Measurements from ENCODE around the gene SIRT7.

SIRT7 gene

DNA sequence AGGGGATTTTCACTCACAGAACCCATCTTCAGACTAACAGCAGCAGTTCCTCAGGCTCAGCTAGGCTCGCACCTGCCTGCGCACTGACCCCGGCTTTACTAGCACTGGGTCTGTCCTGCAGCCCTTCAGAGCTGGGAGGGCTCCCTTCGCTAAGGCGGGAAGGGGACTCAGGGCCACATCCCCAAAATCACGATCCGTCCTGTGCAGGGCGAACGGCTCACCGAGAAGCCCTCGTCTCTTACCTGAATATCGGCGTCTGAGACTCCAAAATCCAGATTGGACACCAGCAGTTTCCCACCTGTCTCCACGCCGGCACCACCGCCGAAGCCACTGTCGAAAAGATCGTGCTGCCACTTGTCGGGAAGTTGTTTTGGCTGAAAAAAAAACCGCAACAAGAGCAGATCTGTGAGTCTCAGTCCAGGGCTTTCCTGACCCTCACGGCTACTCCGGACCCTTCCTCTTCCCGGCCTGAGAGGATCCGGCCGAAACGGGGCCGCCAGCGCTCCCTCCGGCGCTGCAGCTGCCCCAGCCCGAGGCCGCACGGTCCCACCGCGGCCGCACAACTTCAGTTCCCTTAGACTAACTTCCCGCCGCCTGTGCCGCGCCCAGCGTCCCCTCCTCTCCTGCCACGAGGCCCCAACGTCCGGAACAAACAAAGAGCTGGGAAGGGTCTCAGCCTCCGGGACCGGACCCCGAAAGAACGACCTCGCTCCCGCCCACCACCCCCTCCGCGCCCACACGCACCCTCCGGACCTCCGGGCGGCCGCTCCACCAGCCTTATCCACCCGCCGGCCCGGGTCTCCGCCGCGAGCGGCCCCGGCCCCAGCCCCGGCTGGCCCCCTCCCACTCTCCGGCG lies 27.3 kb downstream of the SIRT7 start:
- DNase-seq: no peak

DNA sequence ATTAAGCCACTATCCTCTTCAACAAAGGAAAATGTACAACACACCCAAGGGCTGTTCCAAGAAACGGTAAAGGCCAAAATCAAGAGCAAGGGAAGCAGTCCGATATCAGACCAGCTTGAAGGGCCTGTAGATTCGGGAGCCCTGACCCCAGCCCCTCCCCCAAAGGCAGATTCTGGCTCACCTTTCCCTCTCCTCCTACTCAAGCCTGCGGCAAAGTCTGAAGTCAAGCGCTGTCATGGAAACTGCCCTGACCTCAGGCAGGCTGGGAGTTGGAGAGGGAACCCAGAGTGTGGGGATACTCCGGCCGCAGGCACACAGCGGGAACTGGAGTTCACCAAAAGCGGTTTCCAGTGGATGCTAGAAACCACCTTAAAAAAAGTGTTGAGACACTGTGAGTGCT lies 28.4 kb downstream of the SIRT7 start:
- no peak for DNase-seq

DNA sequence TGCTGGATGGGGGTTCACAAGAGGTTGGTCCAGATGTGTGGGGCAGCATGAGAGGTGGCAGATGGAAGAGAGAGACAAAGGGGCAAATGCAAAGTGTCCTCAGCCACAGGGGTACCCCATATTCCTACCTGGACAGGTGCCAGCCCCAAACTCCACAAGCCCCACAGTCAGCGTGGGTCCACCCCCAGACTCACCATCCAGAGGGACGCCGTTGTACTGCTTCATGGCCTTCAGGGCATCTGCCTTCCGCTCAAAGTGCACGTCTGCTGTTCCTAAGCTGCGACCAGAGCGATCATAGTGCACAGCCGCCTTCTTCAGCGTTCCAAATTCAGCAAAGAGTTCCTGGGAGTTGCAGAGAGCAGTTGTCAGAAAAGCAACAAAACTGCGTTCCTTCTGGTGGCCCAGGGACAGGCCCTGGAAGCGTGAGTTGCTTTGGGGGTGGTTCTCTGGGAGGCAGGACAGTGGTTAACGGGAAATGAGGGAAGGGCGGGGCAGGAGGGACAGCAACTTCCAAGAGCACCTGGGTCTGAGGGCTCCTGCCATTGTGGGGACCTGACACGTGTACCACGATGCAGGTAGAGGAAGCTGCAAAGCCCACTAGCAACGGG lies 28.9 kb downstream of the SIRT7 start:
- DNase-seq: no peak

DNA sequence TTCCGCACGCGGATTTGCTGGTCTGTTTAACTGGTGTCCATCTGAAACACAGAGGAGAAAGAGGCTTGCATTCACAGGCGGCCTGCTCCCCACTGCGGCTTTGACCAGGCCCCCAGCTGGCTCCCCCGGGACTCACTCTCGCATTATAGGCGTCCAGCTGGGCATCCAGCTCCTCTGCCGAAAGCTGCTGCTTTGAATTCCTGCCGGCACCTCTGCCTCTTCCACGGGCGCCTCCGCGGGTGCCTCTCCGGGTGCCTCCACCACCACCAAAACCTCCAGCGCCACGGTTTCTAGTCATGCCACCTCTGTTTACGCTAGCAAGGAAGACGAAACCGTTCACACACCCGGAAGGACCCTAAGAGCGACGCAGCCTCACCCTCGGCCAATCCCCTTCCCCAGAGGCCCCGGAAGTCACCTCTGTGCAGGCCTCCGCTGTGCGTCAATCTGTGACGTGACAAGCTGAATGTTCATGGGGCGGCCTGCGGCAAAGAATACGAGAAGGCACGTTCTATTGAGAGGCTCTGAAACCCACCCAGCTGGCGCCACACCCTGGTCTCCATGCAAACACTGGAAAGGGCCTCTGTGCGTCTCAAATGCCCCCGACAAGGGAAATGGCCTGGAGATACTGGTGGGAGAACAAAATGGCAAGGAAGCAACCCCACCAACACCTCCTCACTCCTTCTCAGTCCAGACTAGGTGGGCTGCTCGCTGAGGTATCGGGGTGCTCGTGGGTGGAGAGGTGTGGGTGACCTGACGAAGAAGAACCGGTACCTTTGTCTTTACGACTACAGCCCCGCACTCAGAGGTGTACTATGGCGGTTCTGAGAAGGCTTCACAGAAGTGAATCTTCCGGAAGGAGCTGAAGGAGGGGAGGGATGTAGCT lies 29.6 kb downstream of the SIRT7 start:
- DNase-seq: no peak

DNA sequence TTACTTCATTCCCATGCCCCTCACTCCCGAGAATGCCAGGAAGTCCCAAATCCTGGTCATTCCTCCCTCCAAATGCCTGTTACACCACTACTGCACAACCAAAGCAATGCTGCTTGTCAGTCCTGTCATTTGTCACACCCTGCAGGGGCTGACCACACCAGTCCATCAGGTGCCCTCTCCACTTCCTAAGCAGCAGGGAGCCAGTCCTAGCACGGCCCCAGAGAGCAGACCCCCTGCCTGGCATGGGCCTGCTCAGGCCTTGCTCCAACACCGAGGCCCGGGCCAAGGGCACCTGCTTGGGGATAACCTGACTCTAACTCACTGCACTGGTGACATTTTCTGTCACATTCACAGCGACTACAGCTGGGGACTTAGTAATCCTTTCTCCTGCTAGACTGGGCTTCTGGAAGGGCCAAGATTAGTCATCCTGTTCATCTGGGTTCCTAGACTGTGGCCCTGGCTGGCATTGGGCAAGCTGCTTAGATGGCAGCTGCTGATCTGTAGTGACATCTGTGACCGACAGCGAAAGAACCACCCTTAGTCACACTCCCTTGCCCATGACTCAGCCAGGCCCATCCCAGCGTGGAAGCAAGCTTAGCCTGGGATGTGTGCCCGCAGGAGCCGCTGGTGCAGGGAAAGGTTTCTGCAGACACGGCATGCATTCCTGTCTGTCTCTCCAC lies 32.0 kb downstream of the SIRT7 start:
- no peak for DNase-seq

DNA sequence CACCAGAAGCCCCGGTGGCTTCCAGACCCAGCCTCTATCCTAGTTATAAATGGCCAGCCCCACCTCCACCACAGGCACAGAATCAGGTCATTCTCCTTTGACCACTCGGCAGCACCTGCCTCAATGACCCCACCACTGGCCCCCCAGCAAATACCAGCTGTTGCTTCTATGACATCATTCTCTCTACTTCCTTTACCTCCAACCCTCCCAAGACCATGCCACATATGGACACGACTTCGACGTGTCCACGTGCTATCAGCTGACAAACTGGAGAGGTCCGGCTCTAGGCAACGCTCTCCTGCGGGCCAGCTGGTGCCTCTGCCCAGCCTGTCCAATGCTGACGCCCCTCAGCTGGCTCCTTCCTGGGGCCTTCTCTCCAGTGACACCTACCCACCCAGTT lies 32.5 kb downstream of the SIRT7 start:
- DNase-seq: no peak

DNA sequence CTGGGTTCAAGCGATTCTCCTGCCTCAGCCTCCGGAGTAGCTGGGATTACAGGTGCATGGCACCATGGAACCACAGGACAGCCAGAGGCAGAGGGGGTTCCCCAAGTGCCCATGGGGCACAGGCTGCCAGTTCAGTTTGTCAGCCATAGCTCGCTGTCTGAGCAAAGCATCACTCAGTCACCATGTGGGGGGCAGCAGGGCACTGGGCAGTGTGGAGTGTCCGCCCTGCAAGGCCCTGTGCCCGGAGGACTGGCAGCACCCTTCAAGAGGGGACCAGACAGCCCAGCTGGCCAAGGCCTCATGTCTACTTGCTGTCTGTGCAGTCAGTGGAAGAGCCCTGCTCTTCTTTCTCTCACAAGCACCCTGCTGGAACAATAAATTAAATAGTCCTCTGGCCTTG lies 33.0 kb downstream of the SIRT7 start:
- no peak for DNase-seq

DNA sequence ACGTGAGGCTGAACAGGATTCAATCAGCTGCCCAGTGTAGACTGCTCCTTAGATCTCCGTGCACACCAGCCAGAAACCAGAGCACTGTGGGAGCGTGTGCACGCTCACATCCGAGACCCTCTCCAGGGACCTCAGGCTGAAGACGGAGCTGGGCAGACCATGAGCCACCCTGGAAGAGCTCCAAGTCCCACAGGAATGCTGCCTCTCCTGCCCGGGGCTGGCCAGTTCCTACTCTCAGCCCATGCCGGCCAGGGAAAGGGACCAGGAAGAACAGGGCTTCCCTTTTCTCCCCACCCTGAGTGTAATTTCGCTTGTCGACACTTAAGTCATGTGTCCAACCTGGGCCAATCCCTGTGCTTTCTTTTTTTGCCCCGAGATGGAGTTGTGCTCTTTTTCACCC lies 33.5 kb downstream of the SIRT7 start:
- no peak for DNase-seq

DNA sequence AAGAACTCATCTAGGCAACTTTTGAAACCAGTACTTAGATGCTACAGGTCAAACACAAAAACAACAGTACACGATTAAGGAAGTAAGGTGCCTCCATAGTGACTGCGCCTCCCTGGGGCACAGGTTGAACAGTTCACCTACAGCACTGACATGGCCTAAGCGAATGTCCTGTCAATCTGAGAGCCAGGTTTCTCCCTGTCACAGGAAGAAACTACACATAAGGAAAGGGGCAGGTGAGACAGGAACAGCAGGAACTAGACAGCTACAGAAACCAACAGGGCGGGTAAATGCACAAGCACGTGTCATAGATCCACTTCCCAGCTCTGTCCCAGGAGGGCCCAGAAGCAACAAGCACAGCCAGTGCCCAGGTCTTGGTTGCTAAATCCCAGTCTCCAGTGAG lies 38.9 kb downstream of the SIRT7 start:
- no peak for DNase-seq

DNA sequence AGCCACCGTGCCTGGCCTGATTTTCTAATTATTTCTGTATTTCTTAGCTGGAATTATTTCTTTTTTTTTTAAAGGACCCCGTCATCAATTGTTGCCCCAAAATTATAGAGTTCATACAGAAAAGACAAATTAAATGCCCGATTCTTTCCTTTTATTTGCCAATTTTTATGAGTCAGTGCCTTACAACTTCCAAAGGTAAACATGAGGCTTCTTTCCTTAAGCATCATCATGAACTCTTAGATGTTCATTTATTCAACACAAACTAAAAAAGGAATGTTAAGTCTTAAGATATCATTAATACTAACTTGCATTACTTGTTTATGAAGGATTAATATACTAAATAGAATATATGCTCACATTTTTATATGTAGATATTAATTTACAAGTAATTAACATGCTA lies 39.7 kb downstream of the SIRT7 start:
- DNase-seq: no peak

DNA sequence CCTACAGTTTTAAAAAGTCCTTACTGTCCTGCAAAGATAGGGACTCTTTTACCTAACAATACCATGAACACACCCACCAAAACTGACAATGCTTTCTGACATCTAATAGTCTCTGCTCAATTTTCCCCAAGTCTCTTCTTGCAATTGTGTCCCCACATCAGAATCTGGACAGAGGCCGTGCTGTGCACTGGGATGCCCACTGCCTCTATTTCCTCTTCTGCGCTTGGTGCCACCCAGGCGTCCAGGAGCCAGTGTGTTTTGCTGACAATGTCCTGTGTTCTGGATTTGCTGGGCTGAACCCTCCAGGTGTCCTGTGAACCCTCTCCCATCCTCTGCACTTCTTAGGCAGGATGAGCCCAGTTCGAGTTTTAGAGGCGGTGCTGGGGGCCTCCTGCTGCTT lies 40.4 kb downstream of the SIRT7 start:
- DNase-seq: no peak

DNA sequence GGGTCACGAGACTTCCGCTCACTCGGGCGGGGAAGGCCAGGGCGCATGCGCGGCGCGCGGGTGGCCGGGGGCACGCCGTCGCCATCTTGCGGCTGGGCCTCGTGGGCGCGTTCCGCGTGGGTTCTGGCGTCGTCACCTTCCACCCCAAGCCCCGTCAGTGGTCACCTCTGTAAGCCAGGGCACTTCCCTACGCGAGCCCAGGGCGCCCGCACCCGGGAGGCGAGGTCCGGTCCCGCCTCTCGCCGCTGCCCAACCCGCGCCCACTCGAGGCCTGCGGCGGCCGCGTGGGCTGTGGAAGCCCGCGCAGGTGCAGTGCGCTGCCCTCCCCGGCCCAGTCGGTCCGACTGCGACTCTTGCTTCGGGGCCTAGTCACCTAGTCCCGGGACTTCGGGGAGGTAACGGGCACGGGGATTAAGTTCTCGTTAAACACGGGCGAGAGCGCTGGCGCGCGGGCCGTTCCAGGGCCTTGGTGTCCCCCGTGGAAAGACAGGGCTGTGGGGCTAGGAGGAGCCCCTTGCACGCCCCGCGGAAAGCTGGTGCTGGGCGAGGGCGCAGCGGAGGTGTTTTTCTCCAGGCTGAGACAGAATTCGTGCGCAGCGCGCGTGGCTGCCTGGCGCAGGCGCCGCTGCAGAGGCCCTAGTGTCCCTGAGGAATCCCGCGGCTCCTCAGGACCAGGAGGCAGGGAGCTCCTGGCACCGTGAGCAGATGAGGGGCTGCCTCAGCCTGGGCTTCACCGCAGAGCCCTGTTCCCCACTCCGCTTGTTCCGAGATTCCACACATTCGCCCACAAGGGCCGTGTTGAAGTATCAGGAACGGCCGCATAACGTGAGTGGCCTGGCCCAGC lies 46.4 kb downstream of the SIRT7 start:
- DNase-seq: peak; percentile 33 to 94 (median 86)

DNA sequence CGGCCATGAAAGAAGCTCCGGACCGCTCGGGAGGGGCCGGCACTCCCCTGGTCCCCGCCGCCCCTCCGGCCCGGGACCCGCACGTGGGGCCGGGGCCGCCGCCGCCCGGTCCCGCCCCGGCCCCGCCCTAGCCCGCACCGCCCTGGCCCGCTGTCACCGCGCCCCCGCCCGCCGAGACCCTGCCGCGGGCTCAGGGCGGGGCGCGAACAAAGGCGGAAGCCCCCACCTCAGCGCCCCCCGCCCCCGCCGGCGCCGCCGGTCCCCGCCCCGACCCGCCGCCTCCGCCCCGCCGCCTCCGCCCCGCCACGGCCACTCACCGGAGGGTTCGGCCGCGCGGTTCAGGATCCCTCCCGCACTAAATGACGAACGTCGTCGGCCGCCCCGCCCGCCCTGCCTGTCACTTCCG lies 47.0 kb downstream of the SIRT7 start, which contains the start of gene ARHGDIA:
TSS of gene ARHGDIA (minus strand) at position 357 of the 406 bp plus-strand sequence. CDS start 1,407 bp downstream, outside the sequence.
- no peak for DNase-seq

DNA sequence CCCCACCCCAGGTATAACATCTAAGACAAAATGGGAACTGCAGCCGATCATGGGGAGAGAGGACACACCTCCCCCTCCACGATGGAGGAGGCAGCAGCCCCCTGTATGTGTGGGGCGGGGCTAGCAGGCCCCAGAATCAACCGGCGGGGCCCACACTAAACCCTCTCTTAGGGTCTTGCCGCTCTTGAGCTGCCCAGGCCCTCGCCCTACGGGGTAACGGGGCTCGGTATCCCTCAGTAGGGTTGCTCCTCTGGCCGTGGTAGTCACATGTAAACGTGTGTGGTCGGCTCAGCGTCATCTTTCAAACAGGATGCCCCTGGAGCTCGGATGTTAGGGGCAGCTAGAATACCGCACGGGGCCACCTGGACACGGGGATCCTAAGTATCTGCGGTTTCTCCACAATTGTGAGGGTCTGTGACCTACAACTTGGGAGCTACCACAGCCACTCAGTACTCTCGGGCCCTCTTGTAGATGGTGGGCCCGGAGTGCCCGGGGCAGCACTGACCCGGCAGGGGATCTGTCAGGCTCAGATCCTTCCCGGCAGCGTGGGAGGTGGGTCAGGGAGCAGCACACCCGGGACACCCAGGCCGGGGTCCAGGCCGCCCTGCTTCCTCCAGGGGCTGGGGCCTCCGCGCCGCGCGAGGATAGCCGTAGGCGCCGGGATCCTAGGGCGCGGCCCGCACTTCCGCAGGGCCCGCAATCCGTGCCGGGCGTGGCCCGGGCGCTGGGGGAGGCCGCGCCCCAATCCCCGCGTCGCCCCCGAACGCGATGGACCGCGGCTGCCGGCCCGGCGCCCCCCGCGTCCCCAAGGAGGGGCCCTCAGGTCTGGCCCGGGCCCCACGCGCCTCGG lies 47.6 kb downstream of the SIRT7 start:
- DNase-seq: peak in 1 of 58 donors; percentile 13

DNA sequence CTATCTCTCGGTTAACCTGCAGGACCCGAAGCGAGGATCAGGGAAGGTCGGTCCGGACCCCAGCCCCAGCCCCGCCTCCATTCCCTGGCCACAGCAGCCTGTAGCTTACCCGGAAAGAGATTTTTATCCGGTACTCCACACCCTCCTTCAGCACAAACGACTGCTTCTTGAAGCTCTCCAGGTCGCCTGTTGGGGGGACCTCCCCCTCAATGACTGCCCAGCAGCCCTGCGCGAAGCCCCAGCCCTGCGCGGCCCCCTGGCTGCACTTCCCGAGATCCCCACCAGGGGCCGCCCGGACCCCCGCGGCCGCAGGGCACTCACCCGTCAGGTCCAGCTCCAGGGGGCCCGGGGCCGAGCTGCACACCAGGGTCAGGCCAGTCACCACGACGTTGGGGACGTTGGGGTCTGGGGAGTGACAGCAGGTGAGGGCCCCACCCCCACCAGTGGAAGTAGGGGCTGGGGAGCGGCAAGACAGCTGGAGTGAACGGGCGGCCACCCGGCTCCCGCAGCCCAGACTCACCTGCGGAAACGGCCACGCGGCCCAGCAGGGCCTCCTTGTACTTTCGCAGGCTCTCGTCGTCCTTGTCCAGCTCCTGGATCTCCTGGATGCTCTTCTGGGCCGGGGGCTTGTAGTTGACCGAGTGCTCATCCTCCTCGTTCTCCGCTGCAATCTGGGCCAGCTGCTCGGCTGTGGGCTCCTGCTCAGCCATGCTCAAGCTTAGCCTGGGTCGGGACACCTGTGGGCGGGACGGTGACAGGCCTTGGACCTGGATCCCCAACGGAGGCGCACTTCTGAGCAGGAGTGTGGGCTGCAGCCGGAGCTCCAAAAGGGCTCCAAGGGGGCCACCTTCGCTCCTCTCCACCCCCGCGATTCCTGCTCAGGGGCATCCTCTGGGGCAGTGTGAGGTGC lies 48.5 kb downstream of the SIRT7 start:
- DNase-seq: peak in 1 of 58 donors; percentile 8

DNA sequence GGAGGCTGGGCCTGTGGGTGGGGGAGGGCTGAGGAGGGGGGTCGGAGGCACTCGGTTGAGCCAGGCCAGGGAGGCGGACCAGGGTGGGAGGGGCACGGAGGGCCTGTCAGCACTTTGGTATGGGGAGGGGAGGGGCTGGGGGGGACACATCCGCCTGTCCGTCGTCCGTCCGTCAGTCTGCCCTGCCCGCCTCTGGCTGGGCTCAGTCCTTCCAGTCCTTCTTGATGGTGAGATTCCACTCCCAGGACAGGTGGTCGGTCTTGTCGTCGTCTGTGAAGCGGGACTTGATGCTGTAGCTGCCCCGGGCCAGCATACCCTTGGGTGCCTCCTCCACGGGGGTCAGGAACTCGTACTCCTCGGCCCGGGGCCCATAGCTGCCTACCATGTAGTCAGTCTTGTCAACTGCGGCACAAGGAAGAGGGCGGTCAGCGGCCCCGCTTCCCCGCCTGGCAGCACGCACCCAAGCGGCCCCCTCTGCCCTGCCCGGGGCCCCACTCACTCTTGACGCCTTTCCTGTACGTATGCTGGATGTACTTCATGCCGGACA lies 49.2 kb downstream of the SIRT7 start:
- DNase-seq: no peak

DNA sequence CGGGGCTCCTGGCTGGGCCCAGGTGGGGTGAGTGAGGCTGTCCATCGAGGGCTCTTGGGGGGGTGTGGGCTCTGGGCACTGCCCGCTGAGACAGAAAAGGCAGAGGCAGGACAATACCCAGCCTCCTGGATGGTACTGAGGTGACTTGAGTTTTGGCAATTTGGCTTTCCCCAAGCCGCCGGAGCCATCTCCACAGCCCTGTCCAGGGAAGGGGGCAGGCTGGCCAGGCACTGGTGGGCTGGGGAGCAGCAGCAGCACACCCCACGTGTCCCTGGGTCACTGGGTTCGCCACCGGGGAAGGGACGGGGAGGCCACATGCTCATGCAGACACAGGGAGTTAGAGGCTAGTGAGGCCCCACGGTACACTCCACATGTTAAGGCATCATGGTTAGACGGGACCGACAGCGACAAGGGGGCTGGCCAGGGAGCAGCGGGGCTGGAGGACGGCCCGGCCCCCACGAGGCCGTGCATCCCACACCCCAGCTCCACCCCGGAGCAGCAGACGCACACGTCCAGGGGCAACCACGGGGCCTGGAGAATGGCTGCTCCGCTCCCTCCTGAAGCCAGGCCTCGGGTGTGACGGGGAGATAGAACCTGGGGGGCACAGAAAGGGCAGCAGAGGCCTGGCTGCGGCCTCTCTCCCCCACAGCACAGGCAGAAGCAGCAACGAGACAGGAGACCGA lies 49.8 kb downstream of the SIRT7 start:
- DNase-seq: no peak
